Endothelial cell (in vitro differentiated cells): ENCODE results near the gene CCM2L. TPM values are rescaled to one million over a fixed set of nuclear protein-coding genes. Genes with fewer than 3 reads are reported as not detected.

Experiments used
- DNase-seq: peaks from one replicate; pipeline ENCODE4 v3.0.0; 2021; ENCODE audit warnings: low spot score
- H3K27ac Mint-ChIP-seq: one replicate; pipeline ENCODE4 v1.8.0; 2021; ENCODE audit warnings: mixed read lengths, inconsistent platforms; ENCODE audit not compliant: unreplicated experiment
- H3K27me3 Mint-ChIP-seq: one replicate; pipeline ENCODE4 v1.8.0; 2021; ENCODE audit warnings: mild to moderate bottlenecking, moderate library complexity, mixed read lengths, inconsistent platforms; ENCODE audit not compliant: unreplicated experiment
- H3K36me3 Mint-ChIP-seq: one replicate; pipeline ENCODE4 v1.8.0; 2021; ENCODE audit warnings: mild to moderate bottlenecking, low read depth, mixed read lengths, inconsistent platforms; ENCODE audit not compliant: unreplicated experiment
- H3K4me1 Mint-ChIP-seq: one replicate; pipeline ENCODE4 v1.8.0; 2021; ENCODE audit warnings: mild to moderate bottlenecking, mixed read lengths, inconsistent platforms; ENCODE audit not compliant: unreplicated experiment
- H3K4me3 Mint-ChIP-seq: one replicate; pipeline ENCODE4 v1.8.0; 2021; ENCODE audit warnings: mild to moderate bottlenecking, mixed read lengths, inconsistent platforms; ENCODE audit not compliant: unreplicated experiment
- H3K9me3 Mint-ChIP-seq: one replicate; pipeline ENCODE4 v1.8.0; 2021; ENCODE audit warnings: mixed read lengths, inconsistent platforms; ENCODE audit not compliant: unreplicated experiment
- total RNA-seq: library from RNA; stranded (reverse); fragmentation: NEBNext Ultra II Directional; extraction: Animal tissue kit (Norgen Biotek cat#: 25700); gene quantifications from one replicate; pipeline ENCODE4 v1.2.1, GENCODE V29; 2021; ENCODE audit not compliant: unreplicated experiment
- TF ChIP-seq, protein P1 (sequence below): fragments of 200-600 bp; sonication (generic); IDR thresholded peaks from one replicate; pipeline ENCODE4 v1.5.0; 2021; ENCODE audit warnings: antibody characterized with exemption; ENCODE audit not compliant: unreplicated experiment

Gene CCM2L
- total RNA-seq, 1 donor from 2014 or later: 27.2 TPM

DNA sequence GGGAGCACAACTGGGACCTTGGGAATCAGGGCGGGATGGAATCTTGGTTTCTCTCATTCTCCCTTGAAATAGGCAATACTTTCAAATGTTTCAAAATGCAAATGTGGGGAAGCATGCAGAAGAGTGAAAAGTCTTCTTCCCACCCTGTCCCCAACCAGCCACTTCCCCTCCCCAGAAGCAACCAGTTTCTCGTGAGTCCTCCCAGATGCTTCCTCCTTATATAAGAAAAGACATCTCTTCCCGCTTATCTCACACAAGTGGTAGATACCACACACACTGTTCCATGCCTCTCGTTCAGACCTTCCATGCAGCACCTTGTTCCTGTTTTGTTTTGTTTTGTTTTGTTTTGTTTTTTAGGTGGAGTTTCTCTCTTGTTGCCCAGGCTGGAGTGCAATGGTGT, 67.0 kb downstream of the CCM2L start:
- Mint-ChIP-seq H3K27ac (no peak overlapping the region), H3K36me3 (no peaks in the 10 kb centered on the region), H3K27me3 (peaks cover 8% of the 10 kb centered on the region), H3K9me3 (no peaks in the 10 kb centered on the region), H3K4me3 (no peak overlapping the region), H3K4me1 (peaks cover 13% of the 10 kb centered on the region)
- TF ChIP-seq, protein P1, sequence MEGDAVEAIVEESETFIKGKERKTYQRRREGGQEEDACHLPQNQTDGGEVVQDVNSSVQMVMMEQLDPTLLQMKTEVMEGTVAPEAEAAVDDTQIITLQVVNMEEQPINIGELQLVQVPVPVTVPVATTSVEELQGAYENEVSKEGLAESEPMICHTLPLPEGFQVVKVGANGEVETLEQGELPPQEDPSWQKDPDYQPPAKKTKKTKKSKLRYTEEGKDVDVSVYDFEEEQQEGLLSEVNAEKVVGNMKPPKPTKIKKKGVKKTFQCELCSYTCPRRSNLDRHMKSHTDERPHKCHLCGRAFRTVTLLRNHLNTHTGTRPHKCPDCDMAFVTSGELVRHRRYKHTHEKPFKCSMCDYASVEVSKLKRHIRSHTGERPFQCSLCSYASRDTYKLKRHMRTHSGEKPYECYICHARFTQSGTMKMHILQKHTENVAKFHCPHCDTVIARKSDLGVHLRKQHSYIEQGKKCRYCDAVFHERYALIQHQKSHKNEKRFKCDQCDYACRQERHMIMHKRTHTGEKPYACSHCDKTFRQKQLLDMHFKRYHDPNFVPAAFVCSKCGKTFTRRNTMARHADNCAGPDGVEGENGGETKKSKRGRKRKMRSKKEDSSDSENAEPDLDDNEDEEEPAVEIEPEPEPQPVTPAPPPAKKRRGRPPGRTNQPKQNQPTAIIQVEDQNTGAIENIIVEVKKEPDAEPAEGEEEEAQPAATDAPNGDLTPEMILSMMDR: no peak
- no peak for DNase-seq

DNA sequence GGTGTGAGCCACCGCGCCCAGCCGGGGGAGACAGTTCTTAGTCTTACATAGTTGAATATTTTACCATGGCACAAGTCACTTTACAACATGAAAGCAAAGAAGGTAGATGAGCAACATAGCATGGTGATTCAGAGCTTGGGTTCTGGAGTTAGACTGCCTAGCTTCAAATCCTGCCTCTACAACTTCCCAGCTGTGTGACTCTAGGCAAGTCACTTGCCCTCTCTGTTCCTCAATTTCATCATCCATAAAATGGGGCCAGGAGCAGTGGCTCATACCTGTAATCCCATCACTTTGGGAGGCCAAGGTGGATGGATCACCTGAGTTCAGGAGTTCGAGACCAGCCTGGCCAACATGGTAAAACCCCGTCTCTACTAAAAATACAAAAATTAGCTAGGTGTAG, 68.1 kb downstream of the CCM2L start:
- H3K36me3 Mint-ChIP-seq: no peaks in the 10 kb centered on the region
- peaks cover 13% of the 10 kb centered on the region for H3K4me1 Mint-ChIP-seq
- H3K4me3 Mint-ChIP-seq: no peak overlapping the region
- no peak for DNase-seq
- no peaks in the 10 kb centered on the region for H3K9me3 Mint-ChIP-seq
- TF ChIP-seq, protein P1: no peak
- H3K27me3 Mint-ChIP-seq: peaks cover 5% of the 10 kb centered on the region
- H3K27ac Mint-ChIP-seq: no peak overlapping the region

DNA sequence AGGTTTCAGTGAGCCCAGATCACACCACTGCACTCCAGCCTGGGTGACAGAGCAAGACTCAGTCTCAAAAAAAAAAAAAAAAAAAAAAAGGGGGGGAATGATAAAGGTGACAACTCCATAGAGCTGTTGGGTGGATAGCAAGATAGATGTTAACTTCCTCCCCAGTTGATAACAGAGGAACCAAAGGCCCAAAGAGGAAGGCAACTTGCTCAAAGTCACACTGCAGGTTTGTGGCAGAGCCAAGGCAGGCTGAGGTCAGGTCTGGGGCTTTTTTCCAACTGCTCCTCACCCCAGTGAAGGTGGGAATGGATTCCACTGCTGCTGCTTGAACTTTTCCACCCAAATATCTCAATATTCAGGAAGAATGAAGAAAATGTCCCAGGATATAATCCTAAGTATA, 68.6 kb downstream of the CCM2L start:
- no peaks in the 10 kb centered on the region for H3K9me3 Mint-ChIP-seq
- TF ChIP-seq, protein P1: no peak
- no peak for DNase-seq
- peaks cover 4% of the 10 kb centered on the region for H3K27me3 Mint-ChIP-seq
- peaks cover 13% of the 10 kb centered on the region for H3K4me1 Mint-ChIP-seq
- no peaks in the 10 kb centered on the region for H3K36me3 Mint-ChIP-seq
- H3K4me3 Mint-ChIP-seq: no peak overlapping the region
- H3K27ac Mint-ChIP-seq: no peak overlapping the region

DNA sequence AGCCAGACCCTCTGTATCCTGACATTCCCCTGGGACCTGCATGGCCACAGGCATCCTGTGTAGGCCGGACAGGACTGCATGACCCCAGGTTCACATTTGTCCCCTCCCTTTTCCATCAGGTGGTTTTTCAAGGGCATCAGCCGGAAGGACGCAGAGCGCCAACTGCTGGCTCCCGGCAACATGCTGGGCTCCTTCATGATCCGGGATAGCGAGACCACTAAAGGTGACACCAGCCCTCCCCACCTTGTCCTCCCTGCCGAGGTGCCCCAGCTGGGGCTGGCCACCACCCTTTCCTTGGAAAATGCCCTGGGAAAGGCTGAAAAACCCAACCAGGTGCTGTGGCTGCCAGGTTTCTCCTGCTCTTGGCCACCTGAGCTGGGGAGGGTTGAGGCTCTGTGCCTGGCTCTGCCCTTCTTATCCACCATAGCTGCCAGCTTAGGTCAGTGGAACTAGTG, 69.4 kb downstream of the CCM2L start:
- Mint-ChIP-seq H3K36me3 (no peaks in the 10 kb centered on the region), H3K27ac (no peak overlapping the region), H3K27me3 (peaks cover 5% of the 10 kb centered on the region), H3K9me3 (no peaks in the 10 kb centered on the region), H3K4me3 (no peak overlapping the region), H3K4me1 (peaks cover 13% of the 10 kb centered on the region)
- TF ChIP-seq, protein P1: no peak
- DNase-seq: no peak

DNA sequence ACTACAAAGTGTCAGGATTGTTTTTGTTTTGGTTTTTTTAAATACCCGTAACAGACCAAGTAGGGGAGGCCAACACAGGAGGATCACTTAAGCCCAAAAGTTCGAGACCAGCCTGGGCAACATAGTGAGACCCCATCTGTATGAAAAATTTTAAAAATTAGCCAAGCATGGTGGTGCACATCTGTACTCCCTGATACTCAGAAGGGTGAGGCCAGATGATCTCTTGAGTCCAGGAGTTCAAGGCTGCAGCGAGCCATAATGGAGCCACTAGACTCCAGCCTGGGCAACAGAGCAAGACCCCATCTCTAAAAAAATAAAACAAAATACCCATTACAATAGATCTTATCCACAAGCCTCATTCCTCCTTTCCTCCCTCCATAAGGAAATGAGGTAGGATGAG, 70.5 kb downstream of the CCM2L start:
- Mint-ChIP-seq H3K9me3 (no peaks in the 10 kb centered on the region), H3K27ac (no peak overlapping the region), H3K27me3 (peaks cover 8% of the 10 kb centered on the region), H3K4me1 (peaks cover 13% of the 10 kb centered on the region), H3K36me3 (no peaks in the 10 kb centered on the region), H3K4me3 (no peak overlapping the region)
- TF ChIP-seq, protein P1: no peak
- DNase-seq: no peak

Other genes starting within 250 kb of the CCM2L start
- gene MYLK2, start 191.1 kb upstream of the CCM2L start, total RNA-seq: 1.7 TPM
- gene FOXS1, start 164.8 kb upstream of the CCM2L start, total RNA-seq: 9.6 TPM
- 2.1 TPM for gene DUSP15, start 139.9 kb upstream of the CCM2L start, total RNA-seq
- 0.46 TPM for gene TTLL9, start 139.8 kb upstream of the CCM2L start, total RNA-seq
- 21.2 TPM for gene PDRG1, start 58.4 kb upstream of the CCM2L start, total RNA-seq
- gene XKR7, start 42.3 kb upstream of the CCM2L start, total RNA-seq: 0.23 TPM
- gene HCK, start 41.8 kb downstream of the CCM2L start, total RNA-seq: 0.54 TPM
- 46.0 TPM for gene TM9SF4, start 99.3 kb downstream of the CCM2L start, total RNA-seq
- gene PLAGL2, start 197.3 kb downstream of the CCM2L start, total RNA-seq: 23.7 TPM
- 43.5 TPM for gene POFUT1, start 197.4 kb downstream of the CCM2L start, total RNA-seq